Germinal center (tissue), 1 donor: ENCODE results near the gene GPC6.

Source experiments
- DNase-seq: peaks from one replicate; pipeline ENCODE4 v3.0.0; 2012; ENCODE audit warnings: mixed read lengths, low spot score

GPC6 gene

GRCh38 chr13:93744033-93744432, 517.4 kb downstream of the GPC6 start:
- no peak for DNase-seq

DNA sequence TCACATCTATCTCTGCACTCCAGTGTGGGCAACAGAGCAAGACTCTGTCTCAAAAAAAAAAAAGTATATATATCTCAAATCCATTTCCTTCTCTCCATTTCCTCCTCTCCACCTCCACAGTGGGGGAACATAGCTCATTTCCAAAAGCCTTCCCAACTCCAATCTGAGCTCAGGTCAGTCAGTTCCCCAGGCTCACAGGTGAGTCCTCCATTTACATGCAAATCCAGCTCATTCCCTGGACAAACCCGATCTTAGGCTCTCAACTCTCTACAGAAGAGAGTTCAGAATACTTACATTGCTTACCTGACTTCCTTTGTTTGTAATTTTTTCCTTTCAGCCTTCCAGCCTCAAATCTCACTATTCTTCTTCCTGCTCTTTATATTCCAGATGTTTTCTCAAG, 518.3 kb downstream of the GPC6 start:
- DNase-seq = no peak

DNA sequence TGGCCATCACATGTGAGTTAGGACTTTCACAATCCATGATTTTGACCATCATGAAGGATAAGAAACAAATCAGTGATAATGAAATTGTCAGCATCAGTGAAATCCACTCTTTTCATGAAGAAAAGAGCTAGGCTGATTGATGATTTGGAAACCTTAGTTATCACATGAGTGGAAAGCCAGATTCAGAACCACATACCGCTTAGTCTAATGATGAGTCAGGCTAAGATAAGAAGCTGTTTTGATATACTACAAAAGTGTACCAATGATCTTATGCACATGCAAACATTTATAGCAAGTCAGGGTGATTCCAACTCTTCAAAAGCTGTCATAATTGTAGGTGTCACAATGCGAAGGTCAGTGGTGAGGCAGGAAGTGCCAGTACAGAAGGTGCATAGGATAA, 519.3 kb downstream of the GPC6 start:
- no peak for DNase-seq

DNA sequence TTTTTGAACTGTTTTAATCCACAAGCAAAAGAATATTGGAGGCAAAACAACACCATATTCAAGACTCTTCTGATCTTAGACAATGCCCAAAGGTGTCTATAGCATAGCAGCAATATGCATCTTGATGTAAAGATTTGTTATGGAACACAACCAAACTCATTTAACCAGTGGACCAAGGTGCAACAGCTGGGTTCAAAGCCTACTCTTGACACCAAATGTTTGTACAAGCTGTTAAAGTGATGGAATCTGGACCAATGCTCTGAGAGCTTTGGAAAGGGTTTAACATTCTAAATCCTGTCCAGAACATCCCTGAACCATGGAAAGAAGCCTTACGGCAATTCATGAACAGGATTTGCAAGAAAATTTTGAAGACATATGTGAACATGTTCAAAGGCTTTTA, 520.0 kb downstream of the GPC6 start:
- no peak for DNase-seq

GRCh38 chr13:93750676-93751075, 524.1 kb downstream of the GPC6 start:
- no peak for DNase-seq

DNA sequence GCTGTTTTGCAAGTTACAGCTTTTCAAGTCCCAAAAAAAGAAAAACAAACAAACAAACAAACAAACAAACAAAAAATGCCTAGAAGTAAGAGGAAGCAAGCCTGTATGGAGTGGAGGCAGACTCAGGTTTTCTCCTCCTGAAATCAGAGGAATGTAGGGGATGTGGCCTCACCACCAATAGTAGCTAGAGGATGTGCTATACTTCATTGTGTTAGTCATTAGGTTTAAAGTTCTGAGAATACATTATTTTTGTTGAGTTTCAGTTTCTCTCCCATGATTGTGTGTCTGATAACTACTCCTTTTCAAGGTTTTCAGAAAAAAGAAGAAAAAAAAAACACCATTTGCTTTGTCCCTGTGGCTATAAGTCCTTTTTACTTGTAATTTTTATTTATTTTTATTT, 524.5 kb downstream of the GPC6 start:
- no peak for DNase-seq

GRCh38 chr13:93752541-93752940, 525.9 kb downstream of the GPC6 start:
- DNase-seq = no peak

DNA sequence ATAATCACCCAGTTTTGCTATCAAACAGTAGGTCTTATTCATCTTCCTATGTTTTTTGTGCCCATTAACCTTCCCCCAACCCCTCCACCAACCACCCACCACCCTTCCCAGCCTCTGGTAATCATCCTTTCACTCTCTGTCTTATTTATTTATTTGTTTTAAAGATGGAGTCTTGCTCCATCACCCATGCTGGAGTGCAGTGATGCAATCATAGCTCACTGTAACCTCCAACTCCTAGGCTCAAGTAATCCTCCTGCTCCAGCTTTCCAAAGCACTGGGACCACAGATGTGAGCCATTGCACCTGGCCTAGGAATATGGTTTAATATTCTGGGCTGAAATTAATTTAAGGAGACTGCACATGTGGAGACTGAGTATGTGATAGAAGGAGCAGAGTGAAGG, 527.0 kb downstream of the GPC6 start:
- DNase-seq = no peak

DNA sequence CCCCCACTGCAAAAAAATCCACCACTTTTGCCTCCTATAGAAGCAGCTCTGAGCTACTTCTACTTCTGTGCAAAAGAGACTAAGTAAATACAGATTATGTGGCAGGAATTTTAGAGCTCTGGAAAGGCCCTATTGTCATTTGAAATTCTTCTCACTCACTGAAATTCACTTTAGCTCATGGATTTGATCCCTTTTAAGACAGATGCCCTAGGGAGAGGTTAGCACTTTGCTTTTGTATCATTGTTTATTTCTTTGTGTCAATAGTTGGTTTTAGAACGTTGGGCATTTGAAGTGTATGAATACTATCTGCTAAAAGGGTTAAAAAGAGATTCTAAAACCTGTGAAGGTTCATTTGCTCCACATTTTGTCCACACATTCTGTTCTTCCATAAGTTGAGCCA, 528.7 kb downstream of the GPC6 start:
- no peak for DNase-seq

DNA sequence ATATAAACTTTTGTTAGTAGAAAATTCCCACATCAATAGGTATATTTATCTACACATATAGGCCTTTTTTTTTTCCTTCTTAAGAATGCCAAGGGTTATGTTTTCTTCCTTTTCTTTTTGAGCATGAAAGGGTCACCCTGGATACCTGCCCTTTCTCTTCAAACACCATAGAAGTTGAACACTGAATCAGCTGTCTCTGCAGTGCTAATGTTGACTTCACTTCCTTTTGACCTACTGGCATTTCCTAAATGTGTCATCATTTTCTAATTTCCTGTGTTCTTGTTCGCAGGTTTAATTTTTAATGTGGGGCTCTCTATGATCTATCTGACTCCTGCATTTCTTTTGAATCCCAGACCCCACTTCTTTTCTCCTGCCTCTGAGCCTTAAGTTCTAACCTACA, 532.0 kb downstream of the GPC6 start:
- no peak for DNase-seq

- no peak for DNase-seq
These were observed 536.3 kb downstream of the GPC6 start for GRCh38 chr13:93762708-93763426.

DNA sequence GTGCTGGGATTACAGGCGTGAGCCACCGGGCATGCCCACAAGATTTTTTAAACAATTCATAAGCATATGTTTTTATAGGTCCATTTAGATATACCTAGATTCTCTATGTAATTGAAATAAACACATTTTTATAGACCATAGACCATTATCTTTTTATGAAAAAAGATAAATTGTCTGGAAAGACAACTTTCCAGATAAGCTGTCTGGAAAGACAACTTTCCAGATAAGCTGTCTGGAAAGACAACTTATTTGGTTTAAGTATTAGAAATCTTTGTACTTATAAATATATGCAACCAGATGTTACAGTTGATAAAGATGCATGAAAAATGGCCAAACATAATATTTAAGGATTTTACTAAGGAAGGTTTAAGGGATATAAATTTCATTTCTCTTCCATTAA, 538.5 kb downstream of the GPC6 start:
- no peak for DNase-seq

GRCh38 chr13:93765811-93766210, 539.2 kb downstream of the GPC6 start:
- DNase-seq = no peak

DNA sequence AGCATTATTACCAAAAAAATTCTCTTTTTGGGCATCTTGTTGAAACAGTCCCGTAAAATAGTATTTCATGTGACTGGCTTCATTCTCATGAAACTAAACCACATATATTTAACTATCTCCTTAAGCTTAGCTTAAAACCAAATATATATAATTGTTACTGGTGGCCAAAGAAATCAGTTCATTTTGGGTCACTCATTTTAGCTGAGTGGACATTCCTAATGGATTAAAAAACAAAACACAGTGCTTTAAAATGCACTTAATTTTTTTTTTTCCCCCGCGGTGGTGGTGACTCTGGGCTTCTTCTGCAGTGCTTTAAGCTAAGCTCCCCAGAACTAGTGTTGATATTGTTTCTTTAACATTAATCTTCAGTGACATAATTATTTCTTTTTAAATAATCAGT, 540.1 kb downstream of the GPC6 start:
- no peak for DNase-seq

- DNase-seq = no peak
These were observed 540.7 kb downstream of the GPC6 start for GRCh38 chr13:93767180-93767916.

DNA sequence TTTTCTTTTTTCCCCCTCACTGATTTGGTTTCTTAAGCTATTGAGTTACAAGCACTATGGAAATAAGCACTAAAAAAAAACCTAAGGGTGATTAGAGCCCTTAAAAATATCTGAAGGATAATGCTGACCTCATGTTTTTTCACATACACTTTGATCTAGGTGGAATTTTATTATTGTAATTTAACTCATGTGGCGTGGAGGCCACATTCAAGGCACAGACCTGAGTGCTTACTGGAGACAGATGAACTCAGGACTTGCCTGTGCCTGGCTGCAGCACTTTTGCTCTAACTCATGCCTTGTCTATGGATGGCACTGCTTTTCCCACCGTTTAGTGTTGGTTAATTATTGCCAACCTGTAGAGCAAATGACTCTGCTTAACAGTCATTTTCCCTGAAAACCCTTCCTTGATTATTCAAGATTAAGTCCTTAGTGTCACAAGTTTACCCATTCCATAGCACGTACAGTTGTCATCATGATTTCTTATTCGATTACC, 541.4 kb downstream of the GPC6 start:
- no peak for DNase-seq

DNA sequence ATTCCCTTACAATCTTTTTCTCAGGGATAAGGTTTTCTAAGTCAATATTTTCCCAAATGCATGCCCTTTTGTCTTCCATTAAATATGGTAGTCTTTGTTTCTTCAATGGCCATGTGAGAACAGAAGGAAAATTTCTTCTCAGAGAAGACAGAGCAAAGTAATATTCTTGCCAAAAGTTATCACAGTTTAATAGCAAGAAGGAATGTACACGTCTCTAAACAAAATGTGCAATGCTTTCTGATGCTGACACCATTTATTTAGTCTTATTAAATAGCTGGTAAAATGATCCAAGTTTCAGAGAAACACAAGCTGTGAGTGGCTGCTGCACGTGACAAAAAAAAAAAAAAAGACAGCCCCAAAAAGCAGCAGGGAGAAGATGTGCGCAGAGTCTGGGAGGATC, 542.5 kb downstream of the GPC6 start:
- no peak for DNase-seq

- no peak for DNase-seq
These were observed 543.0 kb downstream of the GPC6 start for GRCh38 chr13:93769607-93770006.

GRCh38 chr13:93771227-93771626, 544.6 kb downstream of the GPC6 start:
- DNase-seq = no peak

DNA sequence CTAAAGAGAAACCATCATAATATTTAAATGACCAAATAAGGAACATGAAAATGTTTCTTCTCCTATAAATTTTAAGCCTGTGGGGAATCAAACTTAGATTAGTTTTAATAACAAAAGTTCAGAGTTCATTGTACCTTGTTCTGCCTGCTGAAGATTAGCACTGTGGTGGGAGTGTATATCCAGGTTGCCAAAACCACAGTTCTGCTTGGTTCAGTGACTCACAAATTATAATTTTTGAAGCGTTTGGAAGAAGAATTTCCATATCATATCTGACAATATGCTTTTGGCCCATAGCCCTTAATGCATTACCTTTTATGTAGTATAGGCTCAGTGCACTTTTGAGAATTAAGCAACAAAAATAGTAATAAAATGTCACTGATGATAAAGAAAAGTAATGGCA, 545.2 kb downstream of the GPC6 start:
- DNase-seq = no peak

GRCh38 chr13:93774506-93774905, 547.9 kb downstream of the GPC6 start:
- no peak for DNase-seq

- no peak for DNase-seq
These were observed 548.4 kb downstream of the GPC6 start for GRCh38 chr13:93775027-93775426.

DNA sequence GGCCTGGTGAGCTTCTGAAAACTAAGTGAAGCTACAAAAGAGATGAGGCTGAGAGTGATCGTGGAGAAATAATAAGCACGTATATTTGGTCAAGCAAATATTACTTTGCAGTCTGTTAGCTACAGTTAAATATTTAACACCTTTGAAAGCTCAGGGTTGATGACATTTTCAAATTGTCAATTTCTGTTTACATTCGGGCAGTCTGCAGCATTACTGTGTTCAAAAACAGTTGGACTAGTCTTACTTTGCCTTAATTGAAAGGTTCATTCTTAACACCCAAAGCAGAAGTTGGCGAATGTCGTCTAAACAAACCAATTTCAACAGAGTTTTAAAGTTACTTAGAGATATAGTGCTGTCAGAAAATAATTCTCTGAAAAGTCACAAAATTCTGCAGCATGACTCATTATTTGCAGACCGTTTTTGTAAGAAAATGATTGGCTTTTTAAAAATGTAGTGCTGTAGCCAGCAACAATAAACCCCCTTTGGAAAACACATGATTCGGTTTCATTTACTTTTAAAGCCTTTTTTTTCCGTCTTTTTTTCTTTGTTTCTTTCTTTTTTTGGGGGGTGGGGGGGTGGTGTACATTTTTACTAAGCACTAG, 549.0 kb downstream of the GPC6 start:
- no peak for DNase-seq
